NCI-H748 (cell line): ENCODE results near the gene PPP1R1B.
A peak's percentile ranks its signal among the peaks of the same experiment; 100 is the strongest.

ENCODE experiments used
- DNase-seq: peaks from one replicate; lab custom pipeline; 2025; ENCODE audit not compliant: unreplicated experiment; lab: John Stamatoyannopoulos, UW

Gene PPP1R1B

DNA sequence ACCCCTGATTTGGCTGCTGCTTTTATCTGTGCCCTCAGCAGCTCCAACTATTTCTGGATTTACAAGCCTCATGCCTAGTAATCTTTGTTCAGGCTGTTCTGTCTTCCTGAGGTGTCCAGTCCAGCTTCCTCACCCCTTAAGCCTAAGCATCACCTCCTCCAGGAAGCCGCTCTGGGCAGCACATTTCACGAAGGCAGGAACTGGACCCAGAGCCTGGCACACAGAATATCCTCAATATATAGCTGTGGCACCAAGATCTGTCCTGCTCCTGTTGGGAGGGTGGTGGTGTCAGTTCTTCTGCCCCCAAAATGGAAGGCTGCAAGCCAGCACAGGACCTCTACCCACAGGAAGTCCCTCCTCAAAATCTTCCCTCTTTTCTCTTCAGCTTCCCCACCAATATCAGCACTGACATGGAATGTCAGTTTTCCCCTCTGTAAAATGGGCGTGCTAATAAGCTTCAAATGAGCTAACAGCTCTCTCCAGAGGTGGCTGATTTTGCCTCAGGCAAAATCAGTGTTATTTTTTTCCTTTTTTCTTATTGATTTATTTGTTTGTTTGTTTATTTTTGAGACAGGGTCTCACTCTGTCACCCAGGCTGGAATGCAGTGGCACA lies 12.1 kb upstream of the PPP1R1B start:
- DNase-seq = no peak

- no peak for DNase-seq
Measured at GRCh38 chr17:39615434-39615833, 11.3 kb upstream of the PPP1R1B start.

GRCh38 chr17:39617100-39617445 lies 9.7 kb upstream of the PPP1R1B start:
- no peak for DNase-seq

DNA sequence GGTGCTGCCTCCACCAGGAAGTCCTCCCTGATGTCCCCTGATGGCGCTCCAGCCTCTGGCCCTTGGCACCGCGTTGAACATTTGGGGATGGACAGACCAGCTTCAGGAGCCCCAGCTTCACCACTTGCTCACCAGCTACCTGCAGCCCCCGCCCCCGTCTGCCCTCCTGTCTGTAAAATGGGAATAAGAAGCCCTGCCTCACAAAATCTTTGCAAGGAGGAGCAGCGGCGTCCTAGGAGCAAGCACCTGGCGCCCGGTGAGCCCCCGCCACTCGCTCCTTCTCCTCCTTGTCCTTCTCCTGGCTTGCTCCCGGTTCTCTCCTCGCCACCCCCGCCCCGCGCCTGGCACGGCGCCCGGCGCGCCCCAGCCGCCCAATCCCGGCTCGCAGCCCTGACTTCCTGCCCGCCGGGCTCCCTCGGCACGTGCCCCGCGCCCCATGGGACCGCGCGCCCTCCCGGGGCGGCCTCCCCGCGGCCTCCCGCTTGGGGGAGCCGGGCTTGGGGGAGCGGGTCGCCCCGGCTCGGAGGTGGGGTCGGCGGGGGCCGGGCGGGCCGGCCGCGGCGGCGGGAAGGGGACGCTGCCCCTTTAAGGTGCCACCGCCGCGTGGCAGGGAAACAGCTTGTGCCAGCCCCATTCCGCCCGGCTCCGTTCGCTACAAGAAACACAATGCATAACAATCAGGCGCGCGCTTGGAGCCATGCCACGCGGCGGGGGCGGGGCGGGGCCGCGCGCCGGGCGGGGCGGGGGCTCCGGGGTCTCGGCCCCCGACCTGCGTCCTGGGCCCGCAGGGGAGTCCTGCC lies 9.1 kb upstream of the PPP1R1B start:
- DNase-seq = peak; percentile 81

DNA sequence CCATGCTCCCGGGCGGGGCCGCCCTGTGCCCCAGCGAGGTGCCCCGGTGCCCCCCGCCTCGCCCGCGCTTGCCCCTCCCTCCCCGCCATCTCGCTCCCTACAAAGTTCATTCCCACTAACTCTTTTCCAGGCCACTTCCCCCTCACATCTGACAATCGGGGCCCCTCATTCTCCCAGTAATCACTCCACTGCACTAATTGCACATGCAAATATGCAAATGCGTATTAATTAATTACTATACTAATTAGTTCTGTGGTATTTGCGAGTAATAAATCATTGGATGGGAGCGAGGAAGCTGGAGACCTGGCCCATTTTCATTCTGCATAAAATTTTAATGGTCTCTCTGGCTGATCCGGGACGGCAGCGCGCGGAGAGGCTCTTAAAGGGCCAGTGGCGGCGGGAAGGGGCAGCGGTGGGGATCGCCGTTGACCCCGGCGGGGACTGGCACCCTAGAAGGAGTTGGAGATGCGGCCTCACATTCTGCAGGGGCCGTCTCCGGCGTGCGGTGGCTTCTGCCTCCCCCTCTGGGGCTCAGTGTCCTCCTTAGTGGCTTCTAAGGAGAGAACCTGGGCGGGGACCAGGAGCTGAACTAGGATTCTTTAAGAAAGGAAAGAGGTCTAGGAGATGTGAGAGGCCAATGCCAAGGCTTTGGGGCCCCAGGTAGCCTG lies 8.4 kb upstream of the PPP1R1B start:
- DNase-seq = peak; percentile 33

GRCh38 chr17:39618956-39619785 lies 7.6 kb upstream of the PPP1R1B start:
- no peak for DNase-seq

DNA sequence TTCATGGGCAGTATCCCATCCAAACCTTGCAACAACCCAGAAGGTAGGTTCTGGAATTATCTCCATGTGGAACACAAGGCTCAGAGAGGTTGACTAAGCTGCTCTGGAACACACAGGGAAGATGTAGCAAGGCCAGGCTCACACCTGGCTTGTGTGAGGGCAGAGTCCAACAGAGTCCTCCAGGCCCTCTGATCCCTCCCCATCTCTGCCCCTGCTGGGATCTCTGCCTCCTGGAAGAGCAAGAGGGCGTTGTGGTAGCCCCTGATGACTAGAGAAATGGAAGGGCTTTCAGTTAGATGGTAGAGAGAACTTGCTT lies 7.0 kb upstream of the PPP1R1B start:
- no peak for DNase-seq

DNA sequence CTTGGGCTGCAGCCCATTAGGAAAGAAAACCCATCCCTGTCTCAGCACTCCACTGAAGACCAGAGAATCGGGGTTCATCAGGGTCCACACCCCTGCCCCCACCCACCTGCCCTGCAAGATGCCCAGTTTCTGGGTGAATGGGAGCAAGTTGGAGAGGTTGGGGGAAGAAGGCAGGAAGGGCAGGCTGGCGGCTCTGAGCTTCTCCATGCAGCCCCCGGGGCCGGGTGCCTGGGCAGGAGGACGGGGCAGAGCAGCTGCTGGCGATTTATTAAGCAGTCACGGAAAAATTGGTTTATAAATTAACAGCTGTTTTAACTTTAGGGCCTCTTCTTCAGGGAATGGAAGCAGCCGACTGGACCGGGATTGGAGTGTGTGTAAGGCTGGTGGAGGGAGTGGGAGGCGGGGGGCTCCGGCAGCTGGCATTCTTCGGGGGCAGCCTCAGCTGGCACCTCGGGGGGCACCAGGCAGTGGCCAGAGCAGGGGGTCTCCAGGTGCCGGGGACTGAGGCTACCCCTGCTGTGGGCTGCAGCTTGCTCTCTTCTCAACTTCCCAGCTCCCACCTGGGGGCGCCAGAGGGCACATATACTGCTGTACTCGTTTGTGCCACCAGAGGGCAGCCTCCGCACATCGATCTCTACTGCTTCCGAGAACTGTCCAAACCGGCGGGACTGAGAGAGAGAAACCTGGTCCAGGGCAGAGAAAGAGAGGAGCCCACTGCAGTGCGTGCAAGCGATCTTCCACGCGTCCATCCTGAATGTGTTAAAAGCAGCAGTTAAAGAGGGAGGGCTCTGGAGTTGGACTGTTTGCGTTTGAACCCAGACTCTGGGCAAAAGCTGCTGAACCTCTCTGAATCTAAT lies 5.0 kb upstream of the PPP1R1B start:
- DNase-seq = peak; percentile 83

GRCh38 chr17:39622380-39623006 lies 4.3 kb upstream of the PPP1R1B start:
- DNase-seq = no peak

DNA sequence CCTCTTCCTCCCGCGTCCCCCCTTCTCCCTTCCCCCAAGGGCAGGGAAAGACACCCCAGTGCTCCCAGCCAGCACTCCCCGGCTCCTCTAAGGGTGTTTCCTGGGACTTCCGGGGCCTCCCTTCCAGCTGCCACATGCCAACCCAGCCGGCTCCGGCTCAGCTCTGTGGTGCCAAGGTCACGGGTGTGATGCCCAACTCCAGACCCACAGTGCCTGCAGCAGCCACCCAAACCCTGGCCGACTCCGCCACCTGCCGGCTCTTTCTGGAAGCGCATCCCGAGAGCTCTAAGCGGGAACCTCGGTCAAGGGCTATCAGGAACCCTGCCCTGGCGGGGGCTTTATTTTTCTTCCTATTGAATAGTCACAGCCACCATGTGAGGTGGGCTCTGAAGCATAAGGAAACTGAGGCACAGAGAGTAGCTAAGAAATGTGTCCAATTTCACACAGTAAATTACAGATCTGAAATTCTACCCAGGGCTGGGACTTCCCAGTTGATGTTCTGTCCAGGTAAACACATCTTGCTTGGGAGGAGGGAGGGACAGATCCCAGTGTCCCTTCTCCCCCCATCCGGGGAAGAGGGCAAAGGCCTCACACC lies 3.3 kb upstream of the PPP1R1B start:
- DNase-seq = peak; percentile 67

DNA sequence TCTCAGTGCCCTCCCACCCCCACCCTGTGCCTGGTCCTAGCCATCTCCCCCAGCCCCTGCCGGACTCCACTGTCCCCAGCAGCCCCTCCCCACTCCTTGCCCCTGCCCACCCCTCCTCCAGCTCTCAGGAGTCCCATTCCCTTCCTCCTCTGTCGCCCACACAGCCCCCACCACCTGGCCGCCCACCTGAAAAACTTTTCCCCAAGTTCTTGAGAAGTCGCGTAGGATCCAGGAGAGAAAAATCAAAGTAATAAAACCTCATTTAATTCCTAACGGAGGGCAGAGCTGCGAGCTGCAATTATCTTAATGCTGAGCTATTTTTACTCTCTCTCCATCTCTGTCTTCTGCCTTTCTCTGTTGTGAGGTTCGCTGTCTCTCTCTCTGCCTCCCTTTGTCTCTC lies 2.4 kb upstream of the PPP1R1B start:
- DNase-seq = no peak

GRCh38 chr17:39625198-39625785 lies 1.5 kb upstream of the PPP1R1B start:
- no peak for DNase-seq

- no peak for DNase-seq
Measured at GRCh38 chr17:39627047-39627711, 427 bp downstream of the PPP1R1B start.

DNA sequence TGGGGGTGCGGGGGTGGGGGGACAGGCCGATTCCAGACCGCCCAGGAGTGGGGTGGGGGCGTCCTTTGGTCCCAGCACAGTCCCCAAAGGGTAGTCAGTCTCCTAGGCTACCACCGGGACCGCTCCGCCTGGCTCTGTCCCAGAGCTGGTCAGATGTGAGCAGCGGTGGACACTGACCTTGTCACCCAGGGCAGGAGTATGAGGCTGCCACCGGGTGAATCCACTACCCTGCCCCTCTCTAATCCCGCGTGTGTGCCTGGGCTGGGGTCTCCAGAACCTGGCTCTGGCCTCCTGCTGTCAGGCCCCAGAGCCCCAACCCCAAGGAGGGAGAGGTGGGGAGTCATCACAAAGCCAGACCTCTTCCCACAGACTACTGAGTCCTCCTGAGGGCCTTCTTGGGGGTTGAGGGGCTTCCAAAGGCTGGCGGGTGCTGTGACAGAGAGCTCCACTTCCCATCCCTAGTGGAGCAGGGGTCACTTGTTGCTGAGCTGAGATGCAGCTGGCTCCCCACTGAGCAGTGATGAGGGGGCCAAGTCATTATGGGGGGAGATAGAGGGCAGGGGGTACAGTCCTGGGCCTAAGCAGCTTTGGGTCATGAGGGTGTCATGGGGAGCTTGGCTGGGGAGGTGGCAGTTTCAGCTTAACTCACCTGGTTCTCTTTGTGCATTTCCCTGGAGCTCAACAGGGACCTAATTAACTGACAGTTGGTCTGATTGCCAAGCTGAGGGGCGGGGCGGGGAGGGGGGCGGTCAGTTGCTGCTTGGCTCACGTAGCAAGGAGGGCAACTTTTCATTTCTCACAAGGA lies 1.2 kb downstream of the PPP1R1B start:
- no peak for DNase-seq

- no peak for DNase-seq
Measured at GRCh38 chr17:39628655-39629493, 2.1 kb downstream of the PPP1R1B start.

GRCh38 chr17:39629494-39629880 lies 2.7 kb downstream of the PPP1R1B start:
- DNase-seq = no peak

GRCh38 chr17:39629898-39630297 lies 3.1 kb downstream of the PPP1R1B start:
- no peak for DNase-seq
